HG02852 (cell line): ENCODE data around the gene NCOA6.

Experiments used
- ATAC-seq: cut with Tn5 transposase; IDR thresholded peaks from one replicate; pipeline ENCODE4 v1.9.1; 2021; ENCODE audit warnings: mild to moderate bottlenecking, moderate library complexity; ENCODE audit not compliant: unreplicated experiment

Gene NCOA6

GRCh38 chr20:34776177-34776576 is 49.3 kb downstream of the NCOA6 start:
- ATAC-seq, result no peak

- ATAC-seq, result no peak
Observed at GRCh38 chr20:34774886-34775285, 50.6 kb downstream of the NCOA6 start.

DNA sequence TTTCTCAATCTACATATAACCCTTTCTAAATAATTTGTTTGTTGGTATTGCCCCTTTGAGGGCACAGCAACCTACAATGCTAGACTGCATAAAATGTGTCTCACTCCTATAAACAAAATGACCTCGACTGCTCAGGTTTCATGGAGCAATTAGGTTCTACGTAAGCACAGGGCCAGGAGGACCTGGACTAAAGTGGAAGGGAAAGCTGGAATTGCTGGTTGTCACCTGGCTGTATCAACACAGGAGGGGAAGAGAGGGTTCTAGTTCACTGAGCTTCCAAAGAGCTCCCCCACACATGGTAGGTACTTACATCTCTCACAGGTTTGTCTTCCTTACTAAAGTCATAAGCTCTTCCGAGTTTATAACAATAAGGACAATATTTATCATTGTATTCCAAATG is 51.0 kb downstream of the NCOA6 start:
- ATAC-seq, result no peak

DNA sequence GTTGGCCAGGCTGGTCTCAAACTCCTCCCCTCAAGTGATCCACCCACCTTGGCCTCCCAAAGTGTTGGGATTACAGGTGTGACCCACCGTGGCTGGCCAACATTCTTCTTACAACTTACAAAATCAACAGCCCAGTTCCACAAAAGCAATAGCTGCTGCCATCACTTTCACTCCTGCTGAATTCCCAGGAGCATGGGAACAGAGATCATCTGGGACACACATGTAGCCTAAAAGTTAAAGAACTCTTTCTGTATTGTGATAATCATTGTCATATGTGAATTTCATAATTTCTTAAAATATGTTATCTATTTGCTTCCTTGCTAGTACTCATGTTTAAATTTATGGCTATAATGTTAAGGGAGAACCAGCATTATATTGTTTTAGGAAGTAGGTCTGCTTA is 51.7 kb downstream of the NCOA6 start:
- ATAC-seq, result no peak

GRCh38 chr20:34772437-34772836 is 53.0 kb downstream of the NCOA6 start:
- no peak for ATAC-seq

- no peak for ATAC-seq
Observed at GRCh38 chr20:34771680-34772081, 53.8 kb downstream of the NCOA6 start.

DNA sequence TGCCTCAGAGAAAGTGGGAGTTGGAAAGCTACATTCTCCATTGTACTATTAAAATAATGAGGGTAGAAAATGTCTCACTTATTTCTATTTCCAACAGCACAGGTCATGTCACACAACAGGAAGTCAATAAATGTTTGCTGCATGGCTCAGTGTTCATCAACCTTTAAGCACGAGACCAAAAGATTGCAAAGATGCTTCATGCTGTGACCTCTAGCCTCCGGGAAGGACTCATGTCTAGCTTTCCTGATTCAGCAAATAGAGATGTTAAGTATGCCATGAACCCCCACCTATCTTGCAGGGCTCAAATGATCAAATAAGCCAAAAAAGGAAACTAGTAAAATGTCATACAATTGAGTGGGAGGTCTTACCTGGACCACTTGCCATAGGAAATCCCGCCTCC is 57.4 kb downstream of the NCOA6 start:
- ATAC-seq, result no peak

GRCh38 chr20:34762031-34762555 is 63.4 kb downstream of the NCOA6 start:
- no peak for ATAC-seq

DNA sequence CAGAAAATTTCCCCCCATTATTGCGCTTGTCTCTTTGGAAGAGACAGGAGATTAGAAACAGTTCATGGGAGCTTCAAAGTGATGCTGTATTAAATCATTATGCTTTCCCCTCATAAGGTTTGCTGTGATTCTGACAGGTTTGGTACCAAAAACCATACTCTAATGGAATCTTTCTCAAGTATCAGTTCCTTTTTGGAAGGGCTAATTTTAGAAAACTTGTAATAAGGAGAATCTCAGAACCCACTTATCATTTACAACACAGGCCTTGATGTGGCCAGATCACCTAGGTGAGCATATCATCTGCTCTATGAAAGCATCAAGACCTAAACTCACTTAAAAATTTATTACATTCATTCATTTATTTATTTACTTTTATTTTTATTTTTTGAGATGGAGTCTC is 70.1 kb downstream of the NCOA6 start:
- peak; percentile 43 for ATAC-seq

- no peak for ATAC-seq
Observed at GRCh38 chr20:34754611-34755010, 70.8 kb downstream of the NCOA6 start.

GRCh38 chr20:34753706-34754461 is 71.6 kb downstream of the NCOA6 start:
- no peak for ATAC-seq

GRCh38 chr20:34751453-34751852 is 74.0 kb downstream of the NCOA6 start:
- ATAC-seq, result no peak

DNA sequence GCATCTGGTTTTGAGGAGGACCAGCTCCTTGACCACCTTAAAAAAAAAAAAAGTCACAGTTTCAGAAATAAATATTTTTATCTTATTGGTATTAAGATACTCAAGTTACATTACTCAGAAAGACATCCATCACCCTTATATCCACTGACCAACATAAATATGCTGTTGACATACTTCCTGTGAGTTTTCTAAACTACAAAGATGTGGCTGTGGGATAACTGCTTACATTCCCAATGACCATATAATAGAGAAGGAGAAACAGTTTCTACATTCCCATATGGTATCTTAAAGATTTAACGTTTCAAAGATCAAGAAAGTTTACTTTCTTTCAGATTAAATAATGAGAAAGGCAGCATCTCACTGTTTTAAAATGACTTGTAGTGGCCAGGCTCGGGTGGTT is 75.0 kb downstream of the NCOA6 start:
- no peak for ATAC-seq

- no peak for ATAC-seq
Observed at GRCh38 chr20:34748709-34749108, 76.7 kb downstream of the NCOA6 start.

DNA sequence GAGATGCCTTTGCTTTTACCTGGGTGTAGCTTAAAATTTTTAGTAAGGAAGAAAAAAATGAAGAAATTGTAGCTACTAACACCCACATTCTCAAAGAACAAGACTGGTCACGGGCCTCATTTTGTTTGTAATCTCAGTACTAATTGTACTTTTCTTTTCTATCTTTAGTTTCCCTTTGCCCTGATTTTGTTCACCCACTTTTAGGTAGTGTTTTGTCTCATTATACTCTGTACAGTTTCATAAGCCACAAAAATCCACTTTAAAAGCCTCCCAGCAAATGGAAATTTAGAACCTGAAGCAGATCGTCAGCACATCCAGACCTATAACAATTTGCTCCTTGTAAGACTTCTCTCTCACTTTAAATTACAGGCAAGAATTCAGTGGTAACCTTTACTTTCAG is 78.0 kb downstream of the NCOA6 start:
- no peak for ATAC-seq

GRCh38 chr20:34746674-34747073 is 78.8 kb downstream of the NCOA6 start:
- no peak for ATAC-seq

- ATAC-seq, result no peak
Observed at GRCh38 chr20:34744847-34745246, 80.6 kb downstream of the NCOA6 start.

- ATAC-seq, result no peak
Observed at GRCh38 chr20:34744340-34744739, 81.1 kb downstream of the NCOA6 start.

DNA sequence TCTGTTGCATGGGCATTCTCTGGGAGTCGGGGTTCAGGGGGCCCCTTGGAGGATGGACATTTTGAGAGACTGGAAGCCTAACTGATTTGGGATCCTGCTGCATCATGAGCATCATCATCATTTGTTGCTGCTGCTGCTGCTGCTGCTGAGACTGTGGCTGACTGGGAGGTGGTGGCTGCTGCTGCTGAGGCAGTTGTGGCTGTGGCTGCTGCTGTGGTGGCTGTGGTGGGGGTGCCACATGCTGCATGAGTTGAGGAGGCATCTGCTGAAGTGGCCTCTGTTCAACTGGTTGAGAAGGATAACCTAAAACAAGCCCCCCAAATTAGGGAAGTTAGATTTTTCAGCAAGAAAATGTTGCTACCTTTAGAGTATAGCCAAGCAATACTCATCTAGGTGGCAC is 82.4 kb downstream of the NCOA6 start:
- no peak for ATAC-seq

DNA sequence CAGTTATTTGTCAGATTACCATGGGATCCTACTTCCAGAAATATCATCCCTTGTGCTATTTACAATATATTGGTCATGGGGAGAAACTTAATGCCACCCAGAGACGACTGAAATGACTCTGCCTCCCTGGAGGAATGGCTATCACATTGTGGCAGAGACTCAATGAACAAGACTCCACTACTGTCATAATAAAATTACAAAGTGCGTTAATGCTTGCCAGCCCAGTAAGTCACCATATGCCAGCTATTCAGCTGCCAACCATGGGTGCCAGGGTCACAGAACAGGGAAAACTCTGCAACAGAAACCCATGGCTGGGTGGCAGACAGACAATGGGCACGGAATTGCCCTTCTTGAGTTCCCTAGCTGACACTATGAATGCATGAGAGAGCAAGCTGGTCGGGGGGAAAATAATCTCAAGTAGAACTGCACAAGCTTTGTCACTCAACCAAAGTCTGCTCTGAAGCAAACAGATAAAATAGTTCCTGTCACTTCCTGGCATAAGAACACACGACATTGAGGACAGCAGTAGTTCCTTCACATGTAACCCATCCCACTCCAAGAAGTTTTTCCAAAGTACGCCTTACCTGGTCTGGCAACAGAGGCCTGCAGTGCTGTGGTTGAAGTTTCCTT is 89.2 kb downstream of the NCOA6 start:
- ATAC-seq, result no peak

DNA sequence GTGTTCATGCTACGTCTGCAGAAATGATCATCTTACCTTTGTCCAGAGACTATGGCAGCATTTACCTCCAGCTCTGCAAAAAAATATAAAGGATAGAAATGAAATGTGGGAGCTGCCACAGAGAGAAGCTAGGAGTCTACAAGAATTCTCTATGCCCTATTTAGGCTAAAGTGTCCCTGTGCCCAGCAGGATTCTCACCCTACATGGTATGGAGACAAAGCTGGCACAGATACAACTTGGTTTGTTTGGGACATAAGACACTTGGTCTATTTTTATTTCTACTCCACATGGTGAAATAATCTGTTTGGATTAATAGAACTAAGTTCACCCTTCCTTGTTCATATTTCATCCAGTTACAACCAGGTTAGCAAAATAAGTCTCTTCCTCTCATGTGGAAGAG is 92.9 kb downstream of the NCOA6 start:
- ATAC-seq, result no peak

GRCh38 chr20:34729416-34729815 is 96.0 kb downstream of the NCOA6 start:
- ATAC-seq, result no peak
